HG02763 (cell line): ENCODE data around the gene CAMTA1.
"Not testable (repeated sequence)": the region's sequence is repeated elsewhere in the genome, so short reads cannot be mapped to it uniquely, and the experiment has no call there.

ENCODE experiments used
- ATAC-seq: cut with Tn5 transposase; IDR thresholded peaks from one replicate; pipeline ENCODE4 v1.9.1; 2021; ENCODE audit warnings: mild to moderate bottlenecking, moderate library complexity; ENCODE audit not compliant: unreplicated experiment

CAMTA1 gene

DNA sequence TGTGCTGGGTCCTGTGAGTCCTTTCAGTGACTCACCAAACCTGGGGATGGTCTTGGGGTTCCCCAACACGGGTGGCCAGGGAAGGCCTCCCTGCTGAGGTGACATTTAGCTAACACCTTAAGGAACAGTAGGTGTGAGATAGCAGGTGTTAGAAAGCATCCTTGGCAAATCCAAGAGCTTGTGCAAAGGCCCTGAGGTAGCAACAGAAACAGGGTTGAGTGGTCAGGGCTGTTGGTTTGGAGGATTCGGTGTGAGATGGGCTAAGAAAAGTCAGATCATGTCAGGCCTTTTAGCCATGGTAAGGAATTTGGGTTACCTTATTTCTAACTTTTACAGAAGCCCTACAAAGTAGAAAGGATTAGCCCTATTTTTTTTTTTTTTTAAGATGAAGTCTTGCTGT, 343.0 kb downstream of the CAMTA1 start:
- ATAC-seq: no peak

DNA sequence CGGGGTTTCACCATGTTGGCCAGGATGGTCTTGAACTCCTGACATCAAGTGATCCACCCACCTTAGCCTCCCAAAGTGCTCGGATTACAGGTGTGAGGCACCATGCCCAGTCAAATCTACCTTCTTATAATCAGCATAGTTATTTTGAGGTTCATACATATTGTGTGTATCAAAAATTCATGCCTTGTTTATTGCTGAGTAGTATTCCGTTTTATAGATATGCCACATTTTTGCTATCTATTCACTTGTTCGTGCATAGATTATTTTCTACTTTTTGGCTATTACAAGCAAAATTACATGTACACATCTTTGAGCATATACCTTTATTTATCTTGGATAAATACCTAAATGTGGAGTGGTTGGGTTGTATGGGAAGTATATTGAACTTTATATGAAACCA, 344.9 kb downstream of the CAMTA1 start:
- ATAC-seq: no peak

DNA sequence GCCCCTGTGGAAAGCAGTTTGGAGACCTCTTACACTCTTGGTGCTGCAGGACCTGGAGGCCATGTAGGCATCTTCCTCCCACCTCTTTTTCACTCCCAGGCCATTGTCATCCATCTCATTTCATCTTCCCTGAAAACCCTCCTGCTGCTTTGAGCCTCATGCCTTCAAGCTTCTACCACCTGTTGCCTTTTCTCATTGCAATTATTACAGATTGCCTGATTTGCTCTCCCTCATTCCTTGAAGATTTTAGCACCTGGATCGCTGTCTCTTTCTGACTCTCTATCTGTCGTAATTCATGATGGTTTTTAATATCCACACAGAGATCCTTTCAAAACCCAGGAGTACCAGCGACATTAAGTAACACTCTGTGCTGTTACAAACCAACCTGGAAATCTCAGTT, 350.2 kb downstream of the CAMTA1 start:
- ATAC-seq: no peak

DNA sequence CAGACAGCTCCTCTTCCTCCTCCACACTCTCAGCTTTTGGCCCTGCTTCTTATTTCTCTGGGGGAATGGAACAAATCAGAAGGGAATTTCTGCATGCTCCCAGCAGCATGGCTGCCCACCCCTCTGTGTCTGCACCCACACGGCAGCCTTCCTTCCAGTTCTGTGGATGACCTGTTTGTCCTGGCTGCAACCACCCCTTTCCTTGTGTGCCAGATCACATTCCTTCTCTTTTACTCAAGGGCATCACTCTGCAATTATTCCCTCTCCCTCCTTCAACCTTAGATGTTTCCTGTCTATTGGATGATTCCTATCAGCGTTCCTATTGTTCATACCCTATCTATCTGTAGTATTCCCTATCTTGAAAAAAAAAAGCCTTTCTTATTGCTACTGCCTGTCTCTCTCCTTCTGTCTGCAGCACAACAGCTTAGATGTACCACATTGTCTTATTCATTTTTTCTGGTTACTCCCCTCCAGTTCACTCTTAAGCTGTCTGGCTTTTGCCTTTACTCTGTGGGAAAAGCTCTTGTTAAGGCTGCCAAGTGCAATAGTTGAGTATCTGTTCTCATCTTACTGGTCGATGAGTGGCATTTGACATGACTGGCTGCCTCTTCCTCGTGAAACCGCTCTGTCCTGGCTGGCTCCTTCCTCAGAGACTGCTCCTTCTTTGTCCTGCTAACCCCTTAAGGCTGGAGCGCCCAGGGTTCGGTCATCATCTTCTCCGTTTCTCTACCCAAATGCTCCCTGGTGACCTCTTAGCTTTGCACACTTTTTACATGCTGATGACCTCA, 351.1 kb downstream of the CAMTA1 start:
- ATAC-seq: no peak

DNA sequence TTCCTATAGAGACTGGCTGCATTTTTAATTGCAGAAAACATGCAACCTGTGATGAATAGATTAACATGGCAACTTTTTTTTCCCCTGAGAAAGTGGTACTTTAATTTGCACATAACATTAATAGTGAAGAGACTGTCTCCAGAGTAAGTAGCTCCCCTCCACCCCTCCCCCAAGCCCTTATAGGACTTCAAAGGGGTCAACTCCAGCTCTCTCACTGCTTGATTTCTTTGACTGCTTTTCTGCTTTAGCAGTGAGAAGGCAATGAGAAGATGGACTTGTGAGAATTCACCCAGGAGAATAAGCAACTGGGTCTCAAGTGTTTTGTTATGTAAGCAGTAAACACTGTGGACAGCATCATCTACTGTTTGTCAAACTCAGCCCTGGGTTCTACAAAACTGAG, 355.0 kb downstream of the CAMTA1 start:
- no peak for ATAC-seq

DNA sequence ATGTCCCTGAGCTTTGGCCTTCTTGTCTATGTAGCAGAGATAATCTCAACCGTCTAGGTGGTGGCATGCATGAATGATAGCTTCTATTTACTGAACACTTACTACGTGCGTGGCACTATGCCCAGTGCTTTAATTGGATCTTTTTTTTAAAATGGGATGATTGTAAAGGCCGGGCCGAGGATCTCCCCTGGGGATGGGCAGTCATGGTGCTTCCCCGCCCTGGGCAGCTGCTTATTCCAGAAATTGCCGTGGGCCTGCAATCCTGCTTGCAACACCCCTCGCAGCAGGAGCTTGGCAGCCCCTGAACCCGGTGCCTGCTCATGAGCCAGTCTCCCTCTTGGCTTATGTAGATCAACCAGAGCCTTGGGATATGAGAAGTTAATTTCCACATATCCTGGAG, 360.7 kb downstream of the CAMTA1 start:
- no peak for ATAC-seq

DNA sequence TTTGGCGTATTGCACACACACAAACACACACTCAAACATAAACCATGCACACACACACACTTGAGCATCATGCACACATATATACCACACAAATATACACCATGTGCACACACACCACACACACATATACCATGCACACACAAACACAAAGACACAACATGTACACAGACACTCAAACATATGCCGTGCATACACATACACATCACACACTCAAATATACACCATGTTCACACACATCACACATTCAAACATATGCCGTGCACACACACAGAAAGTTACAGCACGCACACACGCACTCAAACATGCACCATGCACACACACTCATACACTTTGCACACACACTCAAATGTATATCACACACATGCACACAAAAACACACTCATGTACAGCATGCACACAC, 361.5 kb downstream of the CAMTA1 start:
- no peak for ATAC-seq

DNA sequence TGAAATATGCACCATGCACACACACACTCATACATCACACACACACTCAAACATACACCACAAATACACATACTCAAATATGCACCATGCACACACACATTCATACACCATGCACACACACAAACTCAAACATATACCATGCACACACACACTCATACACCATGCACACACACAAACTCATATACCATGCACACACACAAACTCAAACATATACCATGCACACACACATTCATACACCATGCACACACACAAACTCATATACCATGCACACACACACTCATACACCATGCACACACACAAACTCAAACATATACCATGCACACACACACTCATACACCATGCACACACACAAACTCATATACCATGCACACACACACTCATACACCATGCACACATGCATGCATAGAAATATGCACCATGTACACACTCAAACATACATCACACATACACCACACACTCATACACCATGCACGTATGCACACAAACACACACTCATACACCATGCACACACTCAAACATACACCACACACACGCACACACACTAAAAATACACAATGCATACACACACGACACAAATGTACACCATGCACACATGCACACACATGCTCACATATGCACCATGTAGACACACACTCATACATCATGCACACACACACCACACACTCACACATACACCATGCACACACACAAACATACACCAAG, 362.5 kb downstream of the CAMTA1 start:
- not testable (repeated sequence) for ATAC-seq

DNA sequence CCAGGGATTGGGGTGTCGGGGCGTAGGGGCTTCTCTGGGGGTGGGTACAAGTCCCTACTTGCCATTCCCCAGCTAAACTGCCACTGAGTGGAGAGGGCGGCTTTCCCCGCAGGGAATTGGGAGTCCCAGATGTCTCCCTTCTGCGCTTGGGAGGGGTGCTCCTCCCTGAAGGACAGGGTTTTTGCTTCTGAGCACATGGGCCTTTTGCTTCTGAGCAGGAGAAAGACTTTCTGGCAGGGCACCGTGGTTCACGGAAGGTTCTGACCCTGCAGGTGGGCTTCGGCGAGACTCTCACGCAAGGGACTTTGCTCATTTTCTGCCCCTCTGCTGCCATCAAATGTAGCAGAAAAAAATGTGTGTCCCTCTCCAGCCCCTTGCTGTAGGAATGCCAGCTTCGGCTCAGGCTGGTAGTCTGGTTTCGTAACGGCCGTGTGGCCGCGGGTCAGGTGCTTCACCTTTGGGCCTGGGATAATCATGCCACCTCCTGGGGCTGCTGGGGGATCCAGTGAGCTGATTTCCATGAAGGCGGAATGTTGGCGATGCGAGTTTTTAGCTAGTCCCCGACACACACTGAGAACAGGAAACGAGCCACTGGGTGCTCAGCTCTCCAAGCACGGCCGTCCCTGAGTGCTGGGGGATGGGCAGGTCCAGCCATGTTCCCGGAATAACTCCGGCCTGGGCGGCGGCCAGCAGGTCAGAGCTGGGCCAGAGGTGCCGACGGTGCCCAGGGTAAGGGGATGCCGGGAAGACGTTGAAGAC, 364.0 kb downstream of the CAMTA1 start:
- ATAC-seq: no peak

DNA sequence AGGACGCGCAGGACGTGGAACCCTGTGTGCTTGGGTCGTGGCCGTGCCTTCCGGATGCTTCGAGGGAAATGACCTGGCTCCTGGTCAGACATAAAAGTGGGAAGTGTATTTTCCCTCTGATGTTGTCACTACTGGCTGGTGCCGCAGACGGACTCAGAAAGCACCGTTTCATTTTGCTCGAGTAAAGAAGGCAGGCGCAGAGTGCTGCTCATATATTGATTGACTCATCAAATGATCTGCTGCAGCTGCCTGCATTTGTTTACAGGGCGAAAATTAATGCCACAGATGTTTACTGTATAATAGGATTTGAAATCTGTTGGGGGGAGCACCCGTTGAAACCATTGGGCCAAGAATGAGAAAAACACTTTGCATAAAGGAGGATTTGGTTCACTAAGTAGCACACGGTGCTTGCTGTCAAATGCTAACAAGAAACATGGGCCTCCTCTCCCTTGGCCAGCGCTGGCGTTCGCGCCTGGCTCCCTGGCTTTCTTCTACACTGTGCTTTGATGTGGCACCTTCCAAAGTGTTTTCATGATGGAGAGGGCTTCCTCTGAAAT, 365.5 kb downstream of the CAMTA1 start:
- ATAC-seq: no peak

DNA sequence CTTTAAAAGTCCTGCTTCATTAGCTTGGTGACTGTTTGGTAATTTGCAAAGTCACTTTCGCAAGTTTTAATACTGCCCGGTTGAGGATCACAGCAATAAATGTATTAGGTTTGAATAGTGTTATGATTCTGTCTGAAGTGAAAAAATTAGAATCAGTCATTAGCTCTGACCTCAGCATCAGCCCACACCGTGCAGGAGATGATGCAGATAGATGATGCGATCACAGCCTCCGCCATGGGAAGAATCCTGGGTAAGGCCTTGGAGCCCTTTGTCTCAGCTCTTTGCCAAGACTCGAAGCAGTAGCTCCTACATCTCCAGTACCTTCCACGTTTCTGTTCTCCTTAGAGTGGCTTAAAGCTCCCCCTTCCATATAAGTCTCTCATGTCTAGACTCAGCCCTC, 366.7 kb downstream of the CAMTA1 start:
- ATAC-seq: no peak

DNA sequence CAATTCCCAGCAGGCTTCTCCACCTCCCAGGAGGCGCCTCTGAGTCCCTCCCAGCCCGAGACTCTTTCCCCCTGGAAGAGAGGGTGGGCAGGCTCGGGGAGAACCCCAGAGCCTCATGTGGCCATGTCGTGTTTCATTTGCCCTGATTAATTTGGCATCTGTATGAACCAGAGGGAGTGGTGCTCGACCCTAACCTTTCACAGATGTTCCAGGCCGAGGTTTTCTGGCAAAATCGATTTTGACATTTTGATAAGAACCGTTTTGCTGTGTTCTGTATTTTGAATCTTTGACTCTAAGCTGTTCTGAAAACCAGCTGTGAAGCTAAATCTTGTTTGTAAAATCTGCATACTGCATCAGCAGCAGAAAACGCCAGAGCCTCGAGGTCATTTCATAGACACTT, 367.4 kb downstream of the CAMTA1 start:
- no peak for ATAC-seq

DNA sequence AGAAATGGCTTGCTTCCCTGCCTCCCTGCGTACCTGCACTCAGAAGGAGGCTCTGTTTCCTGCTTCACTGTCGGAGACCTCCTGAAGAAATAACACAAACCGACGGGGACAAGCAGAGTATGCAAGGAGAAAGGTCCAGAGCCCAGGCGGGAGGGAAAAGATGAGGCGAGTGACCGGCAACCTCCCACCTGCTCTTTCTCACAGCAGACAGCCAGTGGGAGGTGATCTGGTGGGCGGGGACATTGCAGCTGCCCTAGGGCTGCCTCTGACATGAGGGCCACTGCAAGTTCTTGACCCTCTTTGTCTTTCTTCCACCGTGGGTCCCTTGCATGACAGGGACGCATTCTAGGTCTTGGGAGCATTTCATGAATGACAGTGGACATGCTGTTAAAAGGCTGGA, 368.2 kb downstream of the CAMTA1 start:
- no peak for ATAC-seq

DNA sequence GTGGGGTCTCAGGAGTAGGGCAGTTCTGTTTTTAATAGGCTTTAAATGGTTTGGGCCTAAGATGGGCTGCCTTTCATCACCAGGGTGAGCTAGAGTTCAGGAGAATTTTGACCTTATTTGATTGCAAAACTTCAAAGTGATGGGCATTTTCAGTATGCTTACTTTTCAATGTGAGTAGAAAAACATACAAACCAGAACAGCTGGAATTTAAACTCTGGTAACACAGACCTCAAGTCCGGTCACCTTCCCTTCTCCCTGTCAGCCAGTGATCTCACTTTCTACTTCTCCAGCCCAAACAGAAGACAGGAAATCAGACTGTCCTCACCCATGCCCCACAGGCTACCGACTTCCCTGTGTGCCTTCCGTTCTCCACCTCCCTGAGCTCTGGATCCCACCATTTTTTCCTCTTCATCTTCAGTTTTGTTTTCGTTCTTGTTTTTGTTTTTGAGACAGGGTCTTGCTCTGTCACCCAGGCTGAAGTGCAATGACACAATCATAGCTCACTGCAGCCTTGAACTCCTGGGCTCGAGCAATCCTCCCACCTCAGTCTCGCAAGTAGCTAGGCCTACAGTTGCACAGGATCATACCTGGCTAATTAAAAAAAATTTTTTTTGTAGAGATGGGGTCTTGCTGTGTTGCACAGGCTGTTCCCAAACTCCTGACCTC, 374.0 kb downstream of the CAMTA1 start:
- no peak for ATAC-seq

DNA sequence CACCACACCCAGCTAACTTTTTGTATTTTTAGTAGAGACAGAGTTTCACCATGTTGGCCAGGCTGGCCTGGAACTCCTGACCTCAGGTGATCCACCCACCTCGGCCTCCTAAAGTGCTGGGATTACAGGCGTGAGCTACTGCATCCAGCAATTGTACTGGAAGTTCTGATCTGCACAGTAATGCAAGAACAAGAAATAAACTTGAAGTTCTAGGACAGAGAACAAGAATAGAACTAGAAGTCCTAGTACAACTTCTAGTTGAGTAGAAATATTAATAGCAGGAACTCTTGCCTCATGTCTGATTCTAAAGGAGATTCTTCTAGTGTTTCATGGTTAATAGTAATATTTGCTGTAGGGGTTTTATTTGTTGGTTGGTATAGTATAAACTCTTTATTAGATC, 383.3 kb downstream of the CAMTA1 start:
- not testable (repeated sequence) for ATAC-seq

DNA sequence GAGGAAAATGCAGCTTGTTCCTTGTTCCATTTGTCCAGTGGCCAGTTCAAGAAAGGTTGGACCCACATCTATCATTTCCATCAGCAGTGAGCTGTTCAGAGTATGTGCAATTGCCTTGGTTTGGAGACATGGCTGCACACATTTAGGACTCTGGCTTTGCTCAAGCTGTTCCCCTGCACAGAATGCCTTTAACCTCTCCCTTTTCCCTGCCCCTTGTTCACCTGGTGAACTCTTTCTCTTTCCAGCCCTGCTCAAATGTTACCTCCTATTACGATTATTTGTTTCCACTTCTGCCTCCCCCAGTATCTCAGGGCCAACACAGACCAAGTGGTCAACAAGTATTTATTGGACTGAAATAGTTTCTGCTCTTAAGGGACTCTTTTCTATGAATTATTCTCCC, 385.9 kb downstream of the CAMTA1 start:
- ATAC-seq: no peak

DNA sequence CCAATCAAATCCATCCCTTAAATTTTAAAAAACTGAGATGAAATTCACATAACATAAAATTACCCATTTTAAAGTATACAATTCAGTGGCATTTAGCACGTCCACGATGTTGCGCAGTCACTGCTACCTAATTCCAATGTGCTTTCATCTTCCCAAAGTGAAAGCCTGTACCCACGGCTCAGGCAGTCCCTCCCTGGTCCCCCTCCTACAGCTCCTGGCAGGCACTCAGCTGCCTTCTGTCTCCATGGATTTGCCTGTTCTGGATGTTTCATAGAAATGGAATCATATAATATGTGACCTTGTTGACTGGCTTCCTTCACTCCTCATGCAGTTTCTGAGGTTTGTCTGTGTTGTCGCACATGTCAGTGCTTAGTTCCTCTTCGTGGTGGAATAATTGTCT, 386.3 kb downstream of the CAMTA1 start:
- no peak for ATAC-seq

DNA sequence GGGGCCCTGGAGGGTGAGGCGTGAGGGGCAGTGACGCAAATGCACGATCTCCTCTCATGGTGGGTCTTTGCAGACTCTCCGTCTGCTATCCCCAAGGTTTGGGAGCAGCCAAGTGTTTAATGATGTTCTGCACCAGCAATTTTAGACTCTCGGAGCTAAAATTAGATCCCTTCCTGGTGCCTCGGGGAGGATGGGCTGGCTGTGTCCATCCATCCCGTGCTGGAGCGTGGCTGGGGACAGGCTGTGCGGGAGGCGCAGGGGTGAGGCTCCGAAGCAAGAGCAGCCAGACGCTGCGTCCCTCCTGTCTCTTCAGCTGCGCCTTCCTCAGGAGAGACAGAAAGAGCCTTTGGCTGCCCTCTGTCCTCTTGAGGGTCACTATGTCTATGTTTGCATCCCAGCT, 387.6 kb downstream of the CAMTA1 start:
- no peak for ATAC-seq

DNA sequence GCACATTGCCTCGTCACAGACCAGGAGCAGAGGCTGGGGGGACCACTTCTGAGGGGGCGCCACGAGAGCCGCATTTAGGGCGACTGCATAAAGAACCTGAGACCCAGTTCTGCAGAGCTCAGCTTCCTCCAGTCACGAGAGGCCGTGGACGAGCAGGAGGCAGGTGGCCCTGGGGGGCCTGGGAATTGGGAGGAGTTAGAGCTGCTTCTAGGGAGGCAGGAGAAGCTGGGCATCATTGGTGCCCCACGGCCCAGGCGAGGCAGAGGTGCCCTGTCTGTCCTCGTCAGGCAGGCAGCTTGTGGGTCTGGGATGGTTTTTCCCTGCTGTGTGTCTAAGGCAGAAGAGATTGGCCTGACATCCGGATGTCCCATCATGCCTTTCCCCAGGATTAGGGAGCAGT, 389.3 kb downstream of the CAMTA1 start:
- no peak for ATAC-seq

DNA sequence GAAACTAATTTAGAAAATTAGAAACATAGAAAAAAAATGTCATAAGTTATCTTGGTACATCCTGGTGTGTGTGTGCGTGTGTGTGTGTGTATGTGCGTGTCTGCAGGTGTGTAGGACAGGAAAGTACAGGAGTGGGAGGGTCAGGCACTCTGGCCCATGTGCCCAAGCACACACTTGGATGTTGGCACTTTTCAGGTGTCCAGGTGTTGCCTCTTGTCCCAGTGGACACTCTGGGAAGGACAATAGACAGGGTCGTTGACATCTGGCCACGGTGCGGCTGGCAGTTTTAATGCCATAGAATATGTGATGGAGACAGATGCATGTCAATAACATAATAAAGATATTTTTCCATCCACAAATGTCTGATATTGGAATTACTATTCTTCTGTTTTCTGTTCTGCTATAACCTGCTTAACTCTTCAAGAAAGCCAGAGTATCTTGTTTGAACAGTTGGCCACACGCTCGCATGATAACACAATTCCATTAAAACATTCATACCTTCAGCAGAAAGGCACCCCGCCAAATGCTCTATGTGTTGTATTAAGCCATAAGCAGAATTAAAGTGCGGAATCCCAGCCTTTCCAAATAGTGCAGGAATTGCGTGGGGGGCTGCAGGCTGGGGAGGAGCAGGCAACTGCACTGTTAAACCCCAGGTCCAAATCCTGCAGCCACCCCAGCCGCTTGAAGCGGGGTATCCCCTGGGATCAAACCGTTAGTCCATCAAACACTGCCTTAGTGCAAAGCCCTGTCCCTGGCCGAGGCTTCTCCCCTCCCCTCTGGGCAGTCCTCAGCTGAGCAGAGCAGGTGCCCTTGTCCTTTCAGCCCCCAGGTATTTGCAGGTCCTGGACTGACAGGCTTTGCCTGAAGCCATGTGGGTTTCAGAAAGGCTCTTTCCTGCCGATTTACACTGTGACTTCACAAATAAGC, 390.0 kb downstream of the CAMTA1 start:
- ATAC-seq: no peak
